Gastrocnemius medialis (tissue), 4 donors: ENCODE data around the gene PFDN6.

Source experiments
- POLR2A ChIP-seq, 2 donors: fragments of 450-650 bp; IDR thresholded peaks; one replicate each; pipeline ENCODE4 v1.6.1; 2017; ENCODE audit warnings: antibody characterized with exemption in 2 of 2, mild to moderate bottlenecking in 2 of 2, moderate library complexity in 2 of 2
- TF ChIP-seq, protein P1 (sequence below), 5 experiments: fragments of 450-650 bp in 3 of 5; fragments of 200-600 bp in 2 of 5; sonication (generic) in 2 of 5; IDR thresholded peaks in 4 of 5; conservative IDR thresholded peaks in 1 of 5; 1 replicate in 4 of 5; 2 replicates in 1 of 5; pipeline ENCODE4 v1.5.1; 2016 to 2019; ENCODE audit warnings: antibody characterized with exemption in 5 of 5, mild to moderate bottlenecking in 3 of 5, moderate library complexity in 3 of 5

DNA sequence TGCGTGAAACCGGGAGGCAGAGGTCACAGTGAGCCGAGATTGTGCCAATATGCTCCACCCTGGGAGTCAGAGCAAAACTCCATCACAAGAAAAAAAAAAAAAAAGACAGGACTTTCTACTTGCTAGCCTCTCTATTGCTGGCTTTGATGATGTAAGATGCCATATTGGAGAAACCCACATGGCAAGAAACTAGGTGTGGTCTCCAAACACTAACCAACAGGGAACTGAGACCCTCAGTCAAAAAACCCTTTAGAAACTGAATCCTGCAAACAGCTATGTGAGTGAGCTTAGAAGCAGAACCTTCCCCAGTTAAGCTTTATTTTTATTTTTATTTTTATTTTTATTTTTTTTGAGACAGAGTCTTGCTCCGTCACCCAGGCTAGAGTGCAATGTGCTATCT, 46.5 kb downstream of the PFDN6 start:
- TF ChIP-seq, protein P1, sequence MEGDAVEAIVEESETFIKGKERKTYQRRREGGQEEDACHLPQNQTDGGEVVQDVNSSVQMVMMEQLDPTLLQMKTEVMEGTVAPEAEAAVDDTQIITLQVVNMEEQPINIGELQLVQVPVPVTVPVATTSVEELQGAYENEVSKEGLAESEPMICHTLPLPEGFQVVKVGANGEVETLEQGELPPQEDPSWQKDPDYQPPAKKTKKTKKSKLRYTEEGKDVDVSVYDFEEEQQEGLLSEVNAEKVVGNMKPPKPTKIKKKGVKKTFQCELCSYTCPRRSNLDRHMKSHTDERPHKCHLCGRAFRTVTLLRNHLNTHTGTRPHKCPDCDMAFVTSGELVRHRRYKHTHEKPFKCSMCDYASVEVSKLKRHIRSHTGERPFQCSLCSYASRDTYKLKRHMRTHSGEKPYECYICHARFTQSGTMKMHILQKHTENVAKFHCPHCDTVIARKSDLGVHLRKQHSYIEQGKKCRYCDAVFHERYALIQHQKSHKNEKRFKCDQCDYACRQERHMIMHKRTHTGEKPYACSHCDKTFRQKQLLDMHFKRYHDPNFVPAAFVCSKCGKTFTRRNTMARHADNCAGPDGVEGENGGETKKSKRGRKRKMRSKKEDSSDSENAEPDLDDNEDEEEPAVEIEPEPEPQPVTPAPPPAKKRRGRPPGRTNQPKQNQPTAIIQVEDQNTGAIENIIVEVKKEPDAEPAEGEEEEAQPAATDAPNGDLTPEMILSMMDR (IDR thresholded peaks at IDR 0.05 in 4 of 5, conservative IDR thresholded peaks at IDR 0.05 in 1 of 5) = no peak
- no peak for TF ChIP-seq POLR2A (IDR thresholded peaks at IDR 0.05)
